Smooth muscle cell (in vitro differentiated cells): ENCODE data around the gene DIP2B. TPM values are rescaled to one million over a fixed set of nuclear protein-coding genes. Genes with fewer than 3 reads are reported as not detected.

Source experiments
- DNase-seq: peaks from one replicate; lab custom pipeline; 2025; ENCODE audit not compliant: unreplicated experiment; lab: John Stamatoyannopoulos, UW
- H2AFZ ChIP-seq: fragments of 200-600 bp; sonication (generic); 2 replicates; pipeline ENCODE4 v1.6.0; 2016; ENCODE audit warnings: antibody characterized with exemption, low read depth, mild to moderate bottlenecking
- H3F3A ChIP-seq: fragments of 200-600 bp; sonication (generic); 2 replicates; pipeline ENCODE4 v1.6.0; 2017; ENCODE audit warnings: antibody characterized with exemption, low read depth
- H3K27ac ChIP-seq: fragments of 200-600 bp; sonication (generic); 2 replicates; pipeline ENCODE4 v1.5.1; 2016; ENCODE audit warnings: low read depth, mild to moderate bottlenecking
- H3K27me3 ChIP-seq: fragments of 200-600 bp; sonication (generic); 2 replicates; pipeline ENCODE4 v1.6.1; 2016; ENCODE audit warnings: low read depth, mild to moderate bottlenecking
- H3K36me3 ChIP-seq: fragments of 200-600 bp; sonication (generic); 2 replicates; pipeline ENCODE4 v1.5.1; 2016; ENCODE audit warnings: low read depth
- H3K4me1 ChIP-seq: fragments of 200-600 bp; sonication (generic); 2 replicates; pipeline ENCODE4 v1.5.1; 2016; ENCODE audit warnings: low read depth
- H3K4me2 ChIP-seq: fragments of 200-600 bp; sonication (generic); 2 replicates; pipeline ENCODE4 v1.6.0; 2016; ENCODE audit warnings: mild to moderate bottlenecking
- H3K4me3 ChIP-seq: fragments of 200-600 bp; sonication (generic); 2 replicates; pipeline ENCODE4 v1.5.1; 2016; ENCODE audit warnings: mild to moderate bottlenecking
- H3K79me2 ChIP-seq: fragments of 200-600 bp; sonication (generic); 2 replicates; pipeline ENCODE4 v1.6.0; 2016; ENCODE audit warnings: low read depth, mild to moderate bottlenecking
- H3K9ac ChIP-seq: fragments of 200-600 bp; sonication (generic); 2 replicates; pipeline ENCODE4 v1.6.0; 2016; ENCODE audit warnings: low read depth
- H3K9me3 ChIP-seq: fragments of 200-600 bp; sonication (generic); replicated peaks from 2 replicates; pipeline ENCODE4 v1.5.1; 2016; ENCODE audit warnings: low read depth
- H4K20me1 ChIP-seq: fragments of 200-600 bp; sonication (generic); 2 replicates; pipeline ENCODE4 v1.6.0; 2016; ENCODE audit warnings: low read depth
- CTCF ChIP-seq: fragments of 200-600 bp; sonication (generic); IDR thresholded peaks from 2 replicates; pipeline ENCODE4 v1.5.1; 2017; ENCODE audit warnings: borderline replicate concordance, mild to moderate bottlenecking, antibody characterized with exemption; ENCODE audit not compliant: insufficient read depth, poor library complexity, severe bottlenecking
- WGBS: methylation state at CpG from one replicate; pipeline ENCODE4 v1.1.7; 2016; ENCODE audit warnings: low lambda C conversion rate; 5-methylcytosine and 5-hydroxymethylcytosine counted together
- polyA plus RNA-seq: library from polyadenylated mRNA; unstranded; fragments of >200 nt; fragmentation: Nextera tagmentation; extraction: Ambion mirVana; gene quantifications from 2 replicates; pipeline ENCODE4 v1.2.1, GENCODE V29; 2016
- total RNA-seq: library from RNA; depleted of rRNA; stranded (reverse); fragments of >200 nt; gene quantifications from 2 replicates; pipeline ENCODE4 v1.2.3, GENCODE V29; 2014

The DIP2B gene
- total and polyA plus RNA-seq, 2 experiments from 2014 or later = 5.8 to 35.2 TPM

DNA sequence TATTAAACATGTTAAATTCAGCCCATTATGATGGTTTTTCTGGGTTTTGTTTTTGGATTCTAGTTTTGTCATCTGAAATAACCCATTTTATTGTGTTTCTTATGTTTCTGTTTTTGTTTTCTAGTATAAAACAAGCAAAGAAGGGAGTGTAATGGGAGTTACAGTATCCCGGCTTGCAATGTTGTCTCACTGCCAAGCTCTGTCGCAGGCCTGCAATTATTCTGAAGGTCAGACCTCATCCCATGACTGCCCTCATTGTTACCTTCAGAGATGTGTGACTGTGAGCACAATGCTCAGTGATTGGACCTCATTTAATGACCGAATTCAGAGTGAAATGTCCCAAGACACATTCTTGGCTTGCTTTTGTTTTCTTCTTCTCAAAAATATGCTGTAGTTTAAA, 186.1 kb downstream of the DIP2B start:
- Histone ChIP-seq H3F3A (no peaks in the 10 kb centered on the region), H3K79me2 (no peaks in the 10 kb centered on the region), H3K36me3 (peaks cover 3% of the 10 kb centered on the region), H2AFZ (no peak overlapping the region), H3K27me3 (no peaks in the 10 kb centered on the region), H3K9ac (no peak overlapping the region), H3K4me2 (no peak overlapping the region), H3K4me1 (peaks cover 4% of the 10 kb centered on the region), H3K4me3 (no peak overlapping the region), H3K27ac (no peak overlapping the region), H3K9me3 (no peaks in the 10 kb centered on the region), H4K20me1 (no peaks in the 10 kb centered on the region)
- TF ChIP-seq CTCF = no peak
- no peak for DNase-seq
- WGBS = 94% methylated on average over 3 of the region's 3 CpGs

DNA sequence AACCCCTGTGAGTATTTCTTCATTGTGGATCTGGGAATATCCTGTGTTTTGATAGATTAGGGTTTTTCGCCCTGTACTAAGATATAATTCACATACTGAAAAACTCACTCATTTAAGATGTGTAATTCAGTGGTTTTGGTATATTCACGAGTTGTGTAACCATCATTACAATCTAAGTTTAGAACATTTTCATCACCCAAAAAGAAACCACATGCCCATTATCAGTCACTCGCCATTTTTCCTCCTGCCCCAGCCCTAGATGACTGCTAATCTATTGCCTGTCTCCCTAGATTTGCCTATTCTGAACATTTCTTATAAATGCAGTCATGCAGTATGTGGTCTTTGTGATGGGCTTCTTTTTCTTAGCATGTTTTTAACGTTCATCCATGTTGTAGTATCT, 191.2 kb downstream of the DIP2B start:
- H3K4me3 ChIP-seq = no peak overlapping the region
- no peak for DNase-seq
- H3K4me2 ChIP-seq = no peak overlapping the region
- H2AFZ ChIP-seq = no peak overlapping the region
- H3K79me2 ChIP-seq = no peaks in the 10 kb centered on the region
- no peaks in the 10 kb centered on the region for H3K27me3 ChIP-seq
- no peaks in the 10 kb centered on the region for H3F3A ChIP-seq
- H3K27ac ChIP-seq = no peak overlapping the region
- no peaks in the 10 kb centered on the region for H3K9me3 ChIP-seq
- no peaks in the 10 kb centered on the region for H3K4me1 ChIP-seq
- no peak overlapping the region for H3K9ac ChIP-seq
- peaks cover 19% of the 10 kb centered on the region for H3K36me3 ChIP-seq
- 97% methylated on average over 4 of the region's 4 CpGs for WGBS
- no peaks in the 10 kb centered on the region for H4K20me1 ChIP-seq
- no peak for TF ChIP-seq CTCF

GRCh38 chr12:50696931-50697330, 192.1 kb downstream of the DIP2B start:
- no peak for DNase-seq
- no peak overlapping the region for H3K4me2 ChIP-seq
- H3K79me2 ChIP-seq = no peaks in the 10 kb centered on the region
- H4K20me1 ChIP-seq = no peaks in the 10 kb centered on the region
- 99% methylated on average over 7 of the region's 7 CpGs for WGBS
- TF ChIP-seq CTCF = no peak
- no peak overlapping the region for H2AFZ ChIP-seq
- peaks cover 19% of the 10 kb centered on the region for H3K36me3 ChIP-seq
- no peaks in the 10 kb centered on the region for H3F3A ChIP-seq
- H3K27ac ChIP-seq = no peak overlapping the region
- H3K4me1 ChIP-seq = no peaks in the 10 kb centered on the region
- H3K4me3 ChIP-seq = no peak overlapping the region
- H3K27me3 ChIP-seq = no peaks in the 10 kb centered on the region
- H3K9ac ChIP-seq = no peak overlapping the region
- no peaks in the 10 kb centered on the region for H3K9me3 ChIP-seq

GRCh38 chr12:50699154-50699553, 194.4 kb downstream of the DIP2B start:
- Histone ChIP-seq H3F3A (no peaks in the 10 kb centered on the region), H3K4me3 (no peak overlapping the region), H4K20me1 (no peaks in the 10 kb centered on the region), H2AFZ (no peak overlapping the region), H3K36me3 (peaks cover 19% of the 10 kb centered on the region), H3K4me1 (no peaks in the 10 kb centered on the region), H3K9me3 (no peaks in the 10 kb centered on the region), H3K4me2 (no peak overlapping the region), H3K9ac (no peak overlapping the region), H3K27me3 (no peaks in the 10 kb centered on the region), H3K27ac (no peak overlapping the region), H3K79me2 (no peaks in the 10 kb centered on the region)
- 100% methylated on average over 1 of the region's 1 CpG for WGBS
- TF ChIP-seq CTCF = no peak
- DNase-seq = no peak
